Activated CD4-positive, CD25-positive, alpha-beta regulatory T cell treated with anti-CD3 and anti-CD28 coated beads, Interleukin-2, amount 50 U/mL, for 24 hours (primary cell): ENCODE results near the gene DLL4.
A peak's percentile ranks its signal among the peaks of the same experiment; 100 is the strongest.
"Not testable (repeated sequence)": the region's sequence is repeated elsewhere in the genome, so short reads cannot be mapped to it uniquely, and the experiment has no call there.

Experiments
- ATAC-seq, 2 donors: fragments of 150-1000 bp; cut with Tn5 transposase; one replicate each; pipeline ENCODE4 v1.10.0; 2021; ENCODE audit warnings: mild to moderate bottlenecking in 1 of 2, moderate library complexity in 1 of 2

Gene DLL4

DNA sequence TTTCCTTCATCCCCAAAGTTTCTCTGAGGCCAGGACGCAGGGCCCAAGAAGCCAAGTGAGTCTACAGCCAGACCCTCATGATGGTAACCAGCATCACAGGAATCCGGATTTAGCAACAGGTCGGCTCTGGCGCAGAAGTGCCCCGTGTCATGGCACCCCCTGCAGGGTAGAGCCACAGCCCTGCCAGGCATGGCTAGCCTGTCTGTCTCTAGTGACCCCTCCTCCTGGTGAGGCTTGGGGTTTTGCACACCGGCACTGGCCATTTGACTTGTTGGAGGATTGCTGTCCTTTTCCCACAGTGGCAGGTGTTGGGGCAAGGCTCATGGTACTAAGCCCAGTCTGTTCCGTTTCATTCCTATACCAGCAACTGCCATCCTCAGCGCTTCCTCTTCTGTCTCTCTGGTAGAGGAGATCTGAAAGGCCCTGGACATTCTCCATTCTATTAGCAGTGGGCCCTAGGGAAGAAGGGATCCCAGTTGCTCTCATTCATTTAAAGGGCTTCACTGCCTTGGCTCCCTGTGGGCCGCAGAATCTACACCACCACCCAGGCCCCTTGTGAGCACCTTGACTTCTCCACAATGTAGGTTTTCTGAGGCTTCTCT, 14.7 kb downstream of the DLL4 start:
- no peak for ATAC-seq

DNA sequence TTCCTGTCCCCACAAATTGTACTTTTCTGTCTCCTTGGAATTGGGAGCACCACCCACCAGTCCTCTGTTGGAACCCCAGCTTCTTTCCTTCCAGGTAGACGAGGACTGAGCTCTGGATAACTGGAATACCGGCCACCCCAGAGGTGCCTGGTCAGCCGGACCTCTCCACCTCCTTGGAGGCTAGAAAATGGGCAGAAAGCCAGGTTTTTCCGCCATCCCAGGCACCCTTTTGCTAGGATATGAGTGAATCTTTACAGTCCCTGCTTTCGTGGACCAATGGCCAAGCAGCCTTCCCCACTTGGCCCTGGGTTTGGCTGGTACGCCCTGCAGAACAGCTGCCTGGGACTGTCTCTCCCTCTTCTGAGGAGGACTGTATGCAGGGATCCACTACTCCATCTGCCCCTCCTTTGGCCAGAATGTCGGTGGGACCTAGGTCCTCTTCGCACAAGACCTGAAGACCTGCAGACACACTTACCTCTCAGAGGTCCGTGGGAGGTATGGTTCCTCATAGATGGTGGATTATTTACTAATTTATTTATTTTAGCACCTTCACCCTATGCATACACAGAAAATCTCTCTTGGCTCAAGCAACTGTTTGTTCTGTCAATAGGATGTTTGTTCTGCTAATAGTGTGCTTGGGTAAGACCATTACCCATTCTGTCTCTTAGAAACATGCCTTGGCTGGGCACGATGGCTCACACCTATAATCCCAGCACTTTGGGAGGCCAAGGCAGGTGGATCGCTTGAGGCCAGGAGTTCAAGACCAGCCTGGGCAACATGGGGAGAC, 15.6 kb downstream of the DLL4 start:
- no peak for ATAC-seq

DNA sequence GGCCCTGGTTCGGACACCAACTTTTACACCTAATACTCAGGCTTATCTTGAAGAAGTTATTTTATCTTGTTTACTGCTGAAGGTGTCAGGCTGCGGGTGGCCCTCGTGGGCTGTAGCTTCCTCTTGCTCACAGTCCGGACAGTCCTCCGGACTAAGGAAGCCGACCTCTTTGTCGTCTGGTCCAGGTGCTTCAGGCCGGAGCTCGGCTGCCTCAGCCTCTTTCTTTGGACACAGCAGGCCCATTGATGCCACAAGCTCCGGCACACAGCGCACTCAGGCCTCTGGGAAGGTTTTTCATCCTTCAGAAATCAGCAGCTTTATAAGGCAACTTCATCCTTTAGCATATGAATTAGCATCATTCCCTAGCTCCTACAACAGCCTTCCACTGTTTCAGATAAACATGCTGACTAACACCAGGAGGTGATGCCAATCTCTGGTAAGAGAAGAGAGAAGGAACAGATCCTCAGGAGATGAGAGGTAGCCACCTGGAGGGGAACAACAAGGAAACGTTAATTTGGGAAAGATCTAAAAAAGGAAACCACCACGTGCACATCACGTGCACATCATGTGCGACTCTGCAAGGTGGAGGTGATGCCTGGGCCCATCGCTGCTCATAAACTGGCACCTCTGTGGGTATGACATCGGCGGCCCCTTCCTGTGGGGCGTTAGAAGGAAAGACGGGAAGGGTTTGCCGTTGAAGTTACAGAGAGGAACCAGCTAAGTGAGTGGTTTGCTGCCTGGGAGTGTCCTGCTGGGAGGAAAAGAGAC, 19.8 kb downstream of the DLL4 start:
- no peak for ATAC-seq

DNA sequence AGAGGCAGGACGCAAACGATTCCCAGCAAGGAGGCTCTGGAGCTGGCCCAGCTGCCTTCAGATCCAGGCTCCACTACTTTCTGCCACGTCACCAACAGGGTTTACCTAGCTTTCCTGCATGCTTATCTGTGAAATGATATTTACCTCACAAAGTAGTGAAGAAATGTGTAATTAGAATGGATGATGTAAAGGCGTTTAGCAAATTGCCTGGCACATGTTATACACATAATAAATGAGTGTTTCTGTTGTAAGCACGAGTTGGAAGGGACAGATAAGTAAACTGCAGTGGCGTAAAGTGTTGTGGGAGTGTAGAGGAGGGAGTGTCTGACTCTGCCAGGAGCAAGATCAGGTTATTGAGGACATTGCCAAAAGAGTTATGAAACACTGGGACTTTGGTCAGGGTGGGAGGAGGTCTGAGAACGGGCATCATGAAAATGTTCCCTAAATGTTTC, 20.6 kb downstream of the DLL4 start:
- no peak for ATAC-seq

DNA sequence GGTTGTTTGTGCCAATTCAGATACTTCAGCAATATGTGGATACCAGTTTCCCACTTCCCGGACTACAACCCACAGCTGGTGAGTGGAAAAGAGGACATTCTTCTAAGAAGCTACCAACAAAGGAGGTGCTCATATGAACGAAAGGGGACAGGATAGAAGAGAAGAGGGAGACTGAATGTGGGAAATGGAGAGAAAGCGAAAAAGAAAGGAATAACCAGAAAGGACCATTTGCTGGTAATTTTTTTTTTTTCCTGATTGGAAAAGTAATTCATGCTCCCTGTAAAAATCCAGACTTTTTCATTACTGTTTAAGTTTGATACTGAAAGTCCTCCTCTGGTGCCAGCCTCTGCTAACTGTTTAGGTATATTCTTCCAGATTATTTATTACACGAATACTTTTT, 22.6 kb downstream of the DLL4 start:
- no peak for ATAC-seq

DNA sequence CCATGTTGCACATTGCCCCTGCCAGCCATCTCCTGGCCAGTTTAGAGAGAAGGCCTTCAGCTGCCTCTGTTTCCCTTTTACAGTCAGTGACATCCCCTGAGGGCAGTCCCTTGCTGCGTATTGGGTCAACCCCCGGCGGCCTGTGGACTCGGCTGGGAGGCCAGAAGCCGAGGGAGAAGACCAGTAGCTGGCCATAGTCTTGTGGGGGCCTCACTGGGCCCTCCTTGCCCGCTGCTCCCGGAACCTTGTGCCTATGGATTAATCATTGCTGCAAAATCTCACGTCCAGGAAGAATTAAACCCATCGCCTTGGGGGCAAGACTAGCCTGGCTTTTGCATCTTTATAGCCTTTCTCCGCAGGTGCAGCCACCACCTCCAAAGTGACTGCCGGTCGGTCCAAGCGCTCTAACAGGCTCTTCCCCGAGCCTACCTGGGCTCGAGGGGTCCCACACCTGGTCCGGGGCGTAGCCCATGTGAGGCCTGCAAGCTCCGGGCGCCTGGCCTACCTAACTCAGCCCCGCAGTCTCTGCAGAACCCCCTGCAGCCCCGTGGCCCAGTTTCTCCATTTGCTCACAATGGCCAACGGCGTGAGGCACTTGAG, 23.3 kb downstream of the DLL4 start:
- ATAC-seq: no peak

DNA sequence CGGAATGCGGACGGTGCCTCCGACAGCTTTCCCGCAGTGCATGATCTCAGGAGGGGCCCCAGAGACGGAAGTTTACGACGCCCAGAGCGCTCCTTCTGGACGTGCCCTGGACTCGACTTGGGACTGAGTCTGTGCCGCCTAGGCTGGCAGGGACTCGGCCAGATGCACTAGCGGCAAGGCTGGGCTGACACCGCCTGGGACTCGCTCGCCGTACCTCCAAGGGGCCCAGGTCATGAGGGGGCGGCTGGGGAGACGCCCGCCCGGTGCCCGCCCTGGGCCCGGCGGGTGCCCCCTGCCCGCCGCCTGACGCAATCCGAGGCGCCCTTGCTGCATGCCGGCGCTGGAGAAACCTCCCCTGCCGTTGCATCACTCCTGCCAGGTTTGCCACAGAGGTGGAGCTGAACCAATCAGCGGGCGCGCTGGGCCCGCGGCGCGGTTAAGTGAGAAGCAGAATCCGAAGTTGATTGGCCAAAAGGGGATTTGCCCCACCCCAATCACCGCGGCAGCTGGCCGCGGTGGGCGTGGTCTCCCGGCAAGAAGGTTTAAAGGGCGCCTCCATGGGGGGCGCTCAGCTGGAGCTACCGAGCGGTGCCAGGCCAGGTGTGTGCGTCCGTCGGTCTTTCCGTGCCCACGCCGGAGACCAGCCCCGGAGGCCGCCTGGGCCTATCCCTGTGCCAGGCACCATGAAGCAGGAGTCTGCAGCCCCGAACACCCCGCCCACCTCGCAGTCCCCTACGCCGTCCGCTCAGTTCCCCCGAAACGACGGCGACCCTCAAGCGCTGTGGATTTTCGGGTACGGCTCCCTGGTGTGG, 24.0 kb downstream of the DLL4 start, which contains the start of gene CHAC1:
CHAC1 (plus strand) TSS at position 571 of the 812 bp plus-strand sequence; CDS start at position 684, 113 bp downstream.
- ATAC-seq: peak; percentile 97

DNA sequence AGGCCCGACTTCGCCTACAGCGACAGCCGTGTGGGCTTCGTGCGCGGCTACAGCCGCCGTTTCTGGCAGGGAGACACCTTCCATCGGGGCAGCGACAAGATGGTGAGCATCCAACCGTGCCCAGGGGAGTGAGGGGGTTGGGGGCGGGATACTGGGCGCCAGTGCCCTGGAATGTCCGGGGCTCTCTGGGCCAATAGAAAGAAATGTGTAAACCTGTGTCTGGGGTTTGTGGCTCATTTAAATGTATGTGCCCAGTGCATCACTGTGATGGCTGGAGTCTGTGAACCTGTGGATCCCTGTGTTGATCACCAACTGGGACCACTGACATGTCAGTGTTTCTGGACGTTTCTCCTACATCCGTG, 24.6 kb downstream of the DLL4 start:
- no peak for ATAC-seq

DNA sequence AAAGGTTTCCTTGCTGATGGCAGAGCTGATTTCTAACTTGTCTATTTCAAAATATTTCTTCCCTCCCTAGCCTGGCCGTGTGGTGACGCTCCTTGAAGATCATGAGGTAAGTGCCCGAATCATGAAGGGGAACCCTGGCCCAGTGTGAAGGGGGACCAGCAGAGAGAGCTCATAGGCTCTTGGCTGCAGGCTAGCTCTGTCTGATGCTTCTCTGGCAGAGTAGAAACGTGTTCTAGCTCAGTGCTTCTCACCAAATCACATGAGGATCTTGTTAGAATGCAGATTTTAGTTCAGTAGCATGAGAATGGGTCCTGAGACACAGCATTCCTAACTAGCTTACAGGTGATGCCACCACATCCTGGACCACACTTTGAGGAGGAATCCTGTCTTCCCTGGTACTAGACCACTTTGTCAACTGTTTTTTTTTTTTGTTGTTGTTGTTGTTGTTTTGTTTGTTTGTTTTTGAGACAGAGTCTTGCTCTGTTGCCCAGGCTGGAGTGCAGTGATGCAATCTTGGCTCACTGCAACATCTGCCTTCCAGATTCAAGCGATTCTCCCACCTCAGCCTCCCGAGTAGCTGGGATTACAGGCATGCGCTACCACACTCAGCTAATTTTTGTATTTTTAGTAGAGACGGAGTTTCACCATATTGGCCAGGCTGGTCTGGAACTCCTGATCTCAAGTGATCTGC, 25.2 kb downstream of the DLL4 start:
- not testable (repeated sequence) for ATAC-seq

DNA sequence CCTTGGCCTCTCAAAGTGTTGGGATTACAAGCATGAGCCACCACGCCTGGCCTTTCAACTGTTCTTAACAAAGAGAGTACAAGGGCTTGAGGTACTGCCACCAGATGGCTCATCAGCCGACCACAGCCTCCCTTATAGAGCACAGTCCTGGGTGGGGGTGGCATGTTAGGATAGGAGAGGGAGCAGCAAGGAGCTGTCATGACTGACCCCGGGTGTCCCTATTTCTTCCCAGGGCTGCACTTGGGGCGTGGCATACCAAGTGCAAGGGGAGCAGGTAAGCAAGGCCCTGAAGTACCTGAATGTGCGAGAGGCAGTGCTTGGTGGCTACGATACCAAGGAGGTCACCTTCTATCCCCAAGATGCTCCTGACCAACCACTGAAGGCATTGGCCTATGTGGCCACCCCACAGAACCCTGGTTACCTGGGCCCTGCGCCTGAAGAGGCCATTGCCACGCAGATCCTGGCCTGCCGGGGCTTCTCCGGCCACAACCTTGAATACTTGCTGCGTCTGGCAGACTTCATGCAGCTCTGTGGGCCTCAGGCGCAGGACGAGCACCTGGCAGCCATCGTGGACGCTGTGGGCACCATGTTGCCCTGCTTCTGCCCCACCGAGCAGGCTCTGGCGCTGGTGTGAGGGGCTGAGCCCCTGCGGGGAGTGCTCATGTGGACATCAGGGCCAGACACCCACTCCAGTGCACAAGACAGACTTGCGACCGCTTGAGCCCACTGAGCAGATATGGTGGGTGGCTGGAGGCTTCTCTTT, 26.2 kb downstream of the DLL4 start:
- ATAC-seq: no peak

DNA sequence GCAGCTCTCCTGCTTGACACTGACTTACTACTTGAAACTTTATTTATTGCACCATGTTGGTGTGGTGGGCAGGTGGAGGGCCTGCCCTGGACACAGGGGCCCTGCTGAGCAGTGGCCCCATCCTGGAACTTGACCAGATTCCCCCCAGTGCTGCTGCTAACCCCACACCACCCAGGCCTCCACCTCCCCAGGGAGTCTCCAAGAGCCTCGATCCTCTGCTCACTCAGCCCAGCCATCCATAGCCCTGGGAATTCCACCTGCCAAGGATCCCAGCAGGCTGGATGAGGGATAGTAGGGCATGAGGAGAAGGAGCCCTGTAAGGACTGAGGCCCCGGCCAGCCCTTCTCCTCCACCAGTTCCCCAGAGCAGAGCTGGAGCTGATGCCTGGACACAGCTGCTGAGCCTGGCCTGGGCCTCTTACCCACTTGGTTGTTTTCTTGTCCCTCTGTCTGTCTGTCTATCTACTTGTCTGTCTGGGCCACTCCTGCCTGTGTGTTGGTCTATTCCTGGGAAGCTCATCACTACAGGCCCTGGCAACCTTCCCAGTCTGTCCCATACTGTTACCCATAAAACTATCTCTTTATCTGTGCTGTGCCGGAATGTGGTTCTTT, 26.9 kb downstream of the DLL4 start:
- no peak for ATAC-seq

DNA sequence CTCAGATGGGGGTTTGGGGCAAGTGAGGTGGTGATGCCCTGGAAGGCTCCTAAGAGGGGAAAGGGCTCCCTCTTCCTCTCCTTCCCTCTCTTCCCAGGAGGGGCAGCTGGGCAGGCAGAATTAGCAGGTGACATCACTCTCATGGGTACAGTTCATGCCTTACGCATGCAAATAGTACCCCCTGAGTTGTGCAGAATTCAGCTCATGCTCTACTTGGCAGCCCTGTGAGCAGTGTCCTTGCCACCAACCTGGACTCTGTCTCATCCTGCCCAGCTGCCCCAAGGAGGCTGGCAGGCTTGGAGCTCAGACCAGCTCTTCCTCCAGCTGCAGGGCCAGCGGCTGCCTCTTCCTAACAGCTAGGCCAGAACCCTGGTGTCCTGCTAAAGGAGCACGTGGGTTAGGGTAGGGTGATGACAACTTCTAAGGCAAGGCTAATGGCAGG, 27.4 kb downstream of the DLL4 start:
- ATAC-seq: no peak

DNA sequence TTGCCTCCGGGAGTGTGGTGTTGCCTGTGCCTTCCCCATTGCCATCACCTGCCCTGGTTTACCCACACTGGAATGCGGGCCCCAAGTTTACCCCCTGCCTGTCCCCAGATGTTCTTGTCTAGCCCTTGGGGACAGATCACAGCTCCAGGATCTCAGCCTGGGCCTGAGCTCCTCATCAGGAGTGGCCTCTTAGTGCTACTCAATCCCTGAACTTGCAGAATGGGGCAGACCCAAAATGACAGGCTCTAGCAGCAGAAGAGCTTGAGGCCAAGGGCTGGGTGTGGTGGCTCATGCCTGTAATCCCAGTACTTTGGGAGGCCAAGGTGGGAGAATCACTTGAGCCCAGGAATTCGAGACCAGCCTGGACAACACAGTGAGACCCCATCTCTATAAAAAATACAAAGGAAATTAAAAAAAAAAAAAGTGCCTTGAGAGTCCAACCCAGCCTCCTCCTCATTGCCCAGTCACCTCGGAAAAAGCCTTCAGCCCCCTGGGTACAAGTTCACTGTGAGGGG, 28.0 kb downstream of the DLL4 start:
- no peak for ATAC-seq

DNA sequence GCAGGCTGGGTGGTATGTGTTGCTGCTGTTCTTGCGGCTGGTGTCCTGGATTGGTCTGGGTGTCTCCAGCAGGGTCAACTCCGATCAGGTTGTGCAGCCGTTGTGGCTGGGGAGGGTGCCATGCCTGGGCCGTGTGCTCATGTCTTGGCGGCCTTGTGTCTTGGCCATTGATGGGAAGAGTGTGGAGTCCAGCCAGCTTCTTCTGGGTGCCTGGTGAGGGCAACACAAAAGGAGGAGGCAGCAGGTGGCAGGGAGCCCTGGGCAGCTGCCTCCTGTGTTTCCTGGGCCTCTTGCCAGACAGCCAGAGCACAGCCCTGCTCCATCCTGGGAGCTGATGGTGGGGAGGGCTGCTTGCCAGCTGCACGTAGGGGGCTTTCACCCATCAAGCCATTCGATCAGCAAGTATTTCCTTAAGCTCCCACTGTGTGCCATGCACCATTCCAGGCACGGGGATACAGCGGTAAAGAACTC, 28.5 kb downstream of the DLL4 start:
- no peak for ATAC-seq

DNA sequence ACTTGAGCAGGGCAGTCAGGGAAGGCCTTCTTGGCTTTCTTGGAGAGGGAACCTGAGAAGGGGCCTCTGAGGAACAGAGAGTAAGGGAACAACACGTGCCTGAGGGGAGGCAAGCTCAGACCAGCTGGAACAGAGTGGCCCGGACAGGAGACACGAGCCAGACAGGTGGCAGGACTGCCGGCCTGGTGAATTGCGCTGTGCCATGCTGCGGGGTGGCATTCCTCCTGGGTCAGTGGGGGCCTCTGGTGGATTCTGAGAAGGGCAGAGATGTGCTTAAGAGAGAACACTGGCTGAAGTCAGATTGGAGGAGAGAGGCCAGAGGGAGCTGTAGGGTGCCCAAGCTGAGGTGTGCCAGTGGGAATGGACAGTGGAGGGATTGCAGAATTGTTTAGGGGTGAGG, 29.0 kb downstream of the DLL4 start:
- no peak for ATAC-seq

DNA sequence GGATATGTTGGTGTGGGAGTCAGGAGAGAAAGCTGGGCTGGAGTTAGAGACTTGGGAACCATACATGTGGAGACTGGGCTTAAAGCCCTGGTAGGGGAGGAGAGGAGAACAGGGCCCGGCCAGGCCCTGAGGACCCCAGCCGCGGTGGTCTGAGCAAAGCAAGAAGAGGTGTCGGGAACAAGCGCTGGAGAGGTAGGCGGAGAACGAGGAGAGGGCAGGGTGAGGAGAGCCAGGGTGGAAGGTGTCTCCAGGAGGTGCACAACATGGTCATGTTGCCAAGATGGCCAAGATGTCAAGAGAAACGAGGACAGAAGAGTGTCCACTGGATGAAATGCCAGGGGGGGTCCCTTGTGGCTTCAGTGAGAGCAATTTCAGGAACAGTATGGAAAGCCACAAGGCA, 29.6 kb downstream of the DLL4 start:
- ATAC-seq: no peak

DNA sequence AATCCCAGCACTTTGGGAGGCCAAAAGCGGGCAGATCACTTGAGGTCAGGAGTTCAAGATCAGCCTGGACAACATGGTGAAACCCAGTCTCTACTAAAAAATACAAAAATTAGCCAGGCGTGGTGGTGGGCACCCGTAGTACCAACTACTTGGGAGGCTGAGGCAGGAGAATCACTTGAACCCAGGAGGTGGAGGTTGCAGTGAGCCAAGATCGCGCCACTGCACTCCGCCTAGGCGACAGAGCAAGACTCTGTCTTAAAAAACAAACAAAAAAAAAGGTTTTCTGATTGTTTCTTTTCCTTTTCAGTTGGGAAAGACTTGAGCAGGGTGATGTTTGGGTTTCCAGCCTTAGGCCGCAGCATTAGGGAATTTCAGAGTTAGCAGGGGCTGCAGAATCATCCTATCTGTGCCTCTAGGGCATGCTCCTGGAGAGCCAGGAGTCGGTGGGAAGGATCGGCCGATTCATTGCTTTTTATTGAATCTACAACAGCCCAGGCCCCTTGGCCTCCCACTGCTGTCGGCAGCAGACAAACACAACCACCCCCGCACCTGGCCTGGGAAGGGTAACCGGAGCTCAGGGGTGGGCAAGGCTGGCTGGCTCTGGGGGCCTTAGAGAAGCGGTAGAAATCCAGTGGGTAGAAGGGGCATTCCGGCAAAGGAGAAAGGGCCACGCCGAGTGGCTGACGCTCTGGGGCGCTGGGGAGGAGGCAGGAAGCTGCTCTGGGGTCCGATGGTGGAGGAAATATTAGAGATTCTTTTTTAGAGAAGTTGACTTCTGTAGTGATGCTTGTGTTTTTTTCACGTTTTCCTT, 30.4 kb downstream of the DLL4 start:
- ATAC-seq: no peak

DNA sequence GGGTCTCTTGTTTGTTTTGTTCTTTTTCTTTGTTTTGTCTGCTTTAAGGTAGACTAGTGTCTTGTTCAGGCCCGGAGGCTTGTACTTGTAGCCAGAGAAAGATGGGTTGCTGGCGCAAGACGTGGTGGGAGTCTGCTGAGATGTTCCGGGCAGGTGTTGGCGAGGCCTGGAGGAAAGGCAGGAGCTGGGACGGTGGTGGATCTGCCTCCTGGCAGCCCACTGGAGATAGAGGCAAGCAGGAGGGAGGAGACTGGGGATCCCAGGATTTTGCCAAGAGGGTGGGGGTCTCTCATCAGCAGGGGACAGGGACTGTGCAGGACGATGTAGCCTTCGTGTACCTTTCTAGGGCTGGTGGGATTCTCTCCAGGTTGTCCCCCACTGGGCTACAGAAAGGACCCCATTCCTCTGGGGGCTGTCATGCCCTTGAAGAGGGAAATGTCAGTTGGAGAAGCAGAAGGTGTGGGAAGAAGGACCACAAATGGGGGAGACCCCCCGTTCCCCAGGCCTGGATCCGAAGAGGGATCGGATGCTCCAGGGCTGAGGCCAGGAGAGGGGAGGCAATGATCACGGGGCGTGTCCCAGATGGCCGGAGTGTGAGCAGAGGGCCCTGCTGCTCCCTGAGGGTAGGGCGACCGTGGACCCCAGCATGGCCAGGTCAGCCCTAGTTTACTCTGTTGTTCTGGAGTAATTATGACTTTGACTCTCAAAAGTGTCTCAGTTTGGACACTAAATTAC, 31.2 kb downstream of the DLL4 start:
- no peak for ATAC-seq
